Activated CD8-positive, alpha-beta T cell treated with anti-CD3 and anti-CD28 coated beads for 36 hours (primary cell): ENCODE results near the gene TPRG1L. TPM values are rescaled to one million over a fixed set of nuclear protein-coding genes. Genes with fewer than 3 reads are reported as not detected.

ENCODE experiments used
- ATAC-seq: fragments of 200-7000 bp; cut with Tn5 transposase; one replicate; pipeline ENCODE4 v1.10.0; 2021; ENCODE audit warnings: mild to moderate bottlenecking, moderate library complexity
- CTCF ChIA-PET: fragments of 350-600 bp; sonication (Branson Sonifier 250); formaldehyde crosslinking; loops from one replicate; lab custom pipeline; 2021; ENCODE audit warnings: antibody characterized with exemption; lab: Charles Lee
- POLR2A ChIA-PET: fragments of 350-600 bp; sonication (Branson Sonifier 250); formaldehyde crosslinking; loops from one replicate; lab custom pipeline; 2021; ENCODE audit warnings: antibody characterized with exemption; lab: Charles Lee
- DNase-seq: peaks from one replicate; pipeline ENCODE4 v3.0.0-alpha.2; 2020
- H3K27ac Mint-ChIP-seq: one replicate; pipeline ENCODE4 v1.8.0; 2021; ENCODE audit warnings: mild to moderate bottlenecking, mixed read lengths
- H3K27me3 Mint-ChIP-seq: one replicate; pipeline ENCODE4 v1.8.0; 2021; ENCODE audit warnings: mixed read lengths
- H3K36me3 Mint-ChIP-seq: one replicate; pipeline ENCODE4 v1.8.0; 2021; ENCODE audit warnings: low read depth, mixed read lengths
- H3K4me1 Mint-ChIP-seq: one replicate; pipeline ENCODE4 v1.8.0; 2021; ENCODE audit warnings: low read depth, mixed read lengths
- H3K4me3 Mint-ChIP-seq: one replicate; pipeline ENCODE4 v1.8.0; 2021; ENCODE audit warnings: mild to moderate bottlenecking, moderate library complexity, mixed read lengths
- H3K9me3 Mint-ChIP-seq: one replicate; pipeline ENCODE4 v1.8.0; 2021; ENCODE audit warnings: mixed read lengths
- intact Hi-C: fragments of 100-400 bp; cut with micrococcal nuclease; formaldehyde crosslinking; loops from one replicate; pipeline ENCODE4 v1.10.0; 2022
- total RNA-seq, 2 experiments: library from RNA; stranded (reverse); gene quantifications; one replicate each; pipeline ENCODE4 v1.2.3, GENCODE V29; 2021
- TF ChIP-seq, protein P1 (sequence below): fragments of 200-600 bp; IDR thresholded peaks from one replicate; pipeline ENCODE4 v1.8.0; 2022; ENCODE audit warnings: antibody characterized with exemption, mild to moderate bottlenecking

Gene TPRG1L
- total RNA-seq, 2 experiments from 2014 or later: 6.1 to 6.2 TPM

DNA sequence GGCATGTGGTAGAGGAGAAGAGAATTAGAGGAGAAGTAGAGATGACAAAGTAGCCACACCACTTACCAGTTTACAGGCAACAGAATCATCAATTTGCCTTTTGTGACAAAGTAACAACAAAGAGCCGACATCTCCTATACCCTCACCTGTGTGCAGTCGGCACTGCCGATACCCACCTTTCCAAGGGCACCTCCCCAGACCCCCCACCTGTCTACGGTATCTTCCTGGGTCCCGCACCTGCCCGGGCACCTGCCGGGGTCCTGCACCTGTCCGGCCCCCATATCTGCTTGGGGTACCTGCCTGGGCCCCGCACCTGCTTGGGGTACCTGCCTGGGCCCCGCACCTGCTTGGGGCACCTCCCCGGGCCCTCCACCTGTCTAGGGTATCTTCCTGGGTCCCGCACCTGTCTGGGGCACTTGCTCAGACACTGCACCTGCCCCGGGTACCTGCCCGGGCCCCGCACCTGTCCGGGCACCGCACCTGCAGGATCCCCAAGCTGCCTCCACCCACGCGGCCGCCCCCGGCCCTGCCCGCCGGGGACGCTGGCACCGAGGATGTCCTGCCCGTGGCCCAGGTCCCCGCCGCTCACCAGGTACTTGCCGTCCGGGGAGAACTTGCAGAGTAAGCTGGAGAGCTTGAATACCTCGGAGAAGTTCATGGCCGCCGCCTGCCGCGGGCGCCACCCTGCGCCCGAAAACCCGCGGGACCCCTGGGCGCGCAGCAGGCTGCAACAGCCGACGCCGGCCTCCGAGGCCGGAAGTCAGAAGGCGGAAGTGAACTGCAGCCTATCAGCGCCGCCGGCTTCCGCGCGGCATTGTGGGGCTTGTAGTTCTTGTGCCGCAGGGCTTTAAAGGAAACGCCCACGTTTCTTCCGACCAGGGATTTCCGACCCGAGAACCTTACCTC is 24.8 kb downstream of the TPRG1L start, which contains the start of gene WRAP73:
WRAP73 (minus strand) TSS at position 762 of the 906 bp plus-strand sequence; CDS start at position 658, 104 bp downstream.
- POLR2A ChIA-PET: interaction anchor here (0.7 to 1.4 kb wide), 3 partner anchors 12 to 251 kb away, joined by 3 read pairs; no protein-coding TSS in a partner anchor
- ATAC-seq: peak; percentile 97

DNA sequence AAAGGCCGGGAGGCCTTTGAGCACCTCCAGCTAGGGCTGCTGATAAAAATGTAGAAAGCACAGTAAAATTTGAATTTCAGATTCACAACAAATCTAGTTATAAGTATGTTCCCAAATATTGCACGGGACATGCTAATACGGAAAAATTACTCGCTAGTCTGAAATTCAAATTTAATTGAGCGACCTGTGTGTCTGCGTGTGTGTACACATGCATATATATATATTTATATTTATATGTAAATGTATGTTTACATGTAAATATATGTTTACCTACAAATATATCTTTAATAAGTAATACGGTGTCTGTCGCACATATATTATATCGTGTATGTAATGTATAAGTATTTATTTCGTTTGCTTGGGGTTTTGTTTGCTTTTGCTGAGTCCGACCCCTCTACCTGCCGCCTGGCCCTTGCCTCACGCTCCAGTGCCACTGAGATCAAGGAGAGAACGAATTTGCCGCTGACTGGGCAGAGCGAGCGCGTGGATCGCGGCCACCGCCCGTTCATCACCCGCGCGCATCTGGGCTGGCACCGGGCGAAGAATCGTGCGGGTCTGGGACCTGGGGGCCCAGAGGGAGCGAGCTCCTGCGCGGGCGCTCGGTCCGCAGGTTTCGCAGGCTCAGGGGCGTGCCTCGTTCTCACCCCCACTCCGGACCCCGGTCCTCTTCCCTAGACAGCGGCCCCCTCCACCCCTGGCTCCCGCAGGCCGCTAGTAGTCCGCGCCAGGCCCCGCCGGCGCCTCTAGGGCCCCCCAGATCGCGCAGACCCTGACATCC is 25.6 kb downstream of the TPRG1L start:
- CTCF ChIA-PET: interaction anchor here (0.9 to 1.5 kb wide), 5 partner anchors 24 to 159 kb away, joined by 3 to 5 read pairs (median 4); no protein-coding TSS in a partner anchor
- TF ChIP-seq, protein P1, sequence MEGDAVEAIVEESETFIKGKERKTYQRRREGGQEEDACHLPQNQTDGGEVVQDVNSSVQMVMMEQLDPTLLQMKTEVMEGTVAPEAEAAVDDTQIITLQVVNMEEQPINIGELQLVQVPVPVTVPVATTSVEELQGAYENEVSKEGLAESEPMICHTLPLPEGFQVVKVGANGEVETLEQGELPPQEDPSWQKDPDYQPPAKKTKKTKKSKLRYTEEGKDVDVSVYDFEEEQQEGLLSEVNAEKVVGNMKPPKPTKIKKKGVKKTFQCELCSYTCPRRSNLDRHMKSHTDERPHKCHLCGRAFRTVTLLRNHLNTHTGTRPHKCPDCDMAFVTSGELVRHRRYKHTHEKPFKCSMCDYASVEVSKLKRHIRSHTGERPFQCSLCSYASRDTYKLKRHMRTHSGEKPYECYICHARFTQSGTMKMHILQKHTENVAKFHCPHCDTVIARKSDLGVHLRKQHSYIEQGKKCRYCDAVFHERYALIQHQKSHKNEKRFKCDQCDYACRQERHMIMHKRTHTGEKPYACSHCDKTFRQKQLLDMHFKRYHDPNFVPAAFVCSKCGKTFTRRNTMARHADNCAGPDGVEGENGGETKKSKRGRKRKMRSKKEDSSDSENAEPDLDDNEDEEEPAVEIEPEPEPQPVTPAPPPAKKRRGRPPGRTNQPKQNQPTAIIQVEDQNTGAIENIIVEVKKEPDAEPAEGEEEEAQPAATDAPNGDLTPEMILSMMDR: no peak
- Mint-ChIP-seq H3K36me3 (peaks cover 5% of the 10 kb centered on the region), H3K9me3 (no peaks in the 10 kb centered on the region), H3K4me1 (peaks cover 27% of the 10 kb centered on the region), H3K27me3 (peaks cover 29% of the 10 kb centered on the region), H3K4me3 (peak overlapping the region; percentile 78), H3K27ac (no peak overlapping the region)
- ATAC-seq (no peak), DNase-seq (no peak)
- POLR2A ChIA-PET: interaction anchor here (1.4 kb wide), 1 partner anchor 251 kb away, joined by 3 read pairs; no protein-coding TSS in a partner anchor
- intact Hi-C loops: no loop called here

More for the DNA sequence above, 24.8 kb downstream of the TPRG1L start, which contains the start of gene WRAP73:
- H3K9me3 Mint-ChIP-seq: no peaks in the 10 kb centered on the region
- H3K36me3 Mint-ChIP-seq: peaks cover 8% of the 10 kb centered on the region
- intact Hi-C loops: no loop called here
- TF ChIP-seq, protein P1: peak; percentile 16
- DNase-seq: peak; percentile 98
- H3K27ac Mint-ChIP-seq: no peak within 1 kb of the TSS
- H3K4me3 Mint-ChIP-seq: peak within 1 kb of the TSS; percentile 78
- H3K27me3 Mint-ChIP-seq: peaks cover 21% of the 10 kb centered on the region
- H3K4me1 Mint-ChIP-seq: peaks cover 27% of the 10 kb centered on the region
- CTCF ChIA-PET: interaction anchor here (0.9 to 2.2 kb wide), 8 partner anchors 12 to 159 kb away, joined by 3 to 7 read pairs (median 4); no protein-coding TSS in a partner anchor

DNA sequence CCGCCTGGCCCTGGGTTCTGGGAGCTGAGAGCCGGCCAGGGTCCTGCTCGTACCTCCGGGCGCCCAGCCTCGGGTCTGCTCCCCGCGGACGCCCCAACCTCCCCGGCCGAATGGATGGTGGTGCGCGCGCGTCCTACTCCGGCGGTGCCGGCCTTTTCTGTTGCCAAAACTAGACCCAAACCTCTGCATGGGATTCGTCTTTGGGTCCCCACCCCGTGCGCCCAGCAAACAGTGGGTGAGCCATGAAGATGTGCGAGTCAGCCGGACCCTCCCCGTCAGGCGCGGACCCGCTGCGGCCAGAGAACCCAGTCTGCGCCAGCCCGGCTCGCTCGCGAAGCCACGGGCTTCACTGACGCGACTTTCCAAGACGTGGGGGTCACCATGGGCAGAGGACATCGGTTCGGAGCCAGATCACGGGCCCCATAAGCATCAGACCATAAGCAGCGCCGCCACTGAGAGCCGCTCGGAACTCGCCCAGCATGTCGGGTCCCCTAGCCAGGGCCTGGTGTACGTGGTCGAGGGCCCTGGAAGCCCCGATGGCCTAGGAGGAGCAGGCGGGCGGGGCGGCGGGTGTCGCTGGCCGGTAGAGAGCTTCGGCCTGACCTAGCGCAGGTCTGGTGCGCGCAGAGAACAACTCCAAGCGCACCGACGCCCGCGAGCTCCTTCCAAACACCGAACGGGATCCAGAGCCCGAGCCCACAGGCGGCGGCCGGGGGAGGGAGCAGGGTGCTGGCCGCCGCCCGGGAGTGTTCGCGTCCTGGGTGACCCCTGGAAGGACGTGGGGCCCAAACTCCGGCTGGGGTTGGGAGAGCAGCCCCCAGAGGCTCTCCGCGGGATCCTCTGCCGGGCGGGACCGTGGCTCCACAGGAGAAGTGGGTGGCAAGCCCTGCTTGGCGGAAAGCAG is 26.5 kb downstream of the TPRG1L start:
- intact Hi-C loops: no loop called here
- POLR2A ChIA-PET: interaction anchor here (1.0 kb wide), 1 partner anchor 28 kb away, joined by 3 read pairs; no protein-coding TSS in a partner anchor
- no peak for ATAC-seq
- H3K27ac Mint-ChIP-seq: no peak overlapping the region
- CTCF ChIA-PET: interaction anchor here (1.3 to 1.5 kb wide), 3 partner anchors 25 to 73 kb away, joined by 3 to 4 read pairs (median 3); no protein-coding TSS in a partner anchor
- peak overlapping the region; percentile 35 for H3K4me3 Mint-ChIP-seq
- H3K27me3 Mint-ChIP-seq: peaks cover 34% of the 10 kb centered on the region
- DNase-seq: no peak
- peaks cover 2% of the 10 kb centered on the region for H3K36me3 Mint-ChIP-seq
- no peaks in the 10 kb centered on the region for H3K9me3 Mint-ChIP-seq
- TF ChIP-seq, protein P1: no peak
- H3K4me1 Mint-ChIP-seq: peaks cover 29% of the 10 kb centered on the region

DNA sequence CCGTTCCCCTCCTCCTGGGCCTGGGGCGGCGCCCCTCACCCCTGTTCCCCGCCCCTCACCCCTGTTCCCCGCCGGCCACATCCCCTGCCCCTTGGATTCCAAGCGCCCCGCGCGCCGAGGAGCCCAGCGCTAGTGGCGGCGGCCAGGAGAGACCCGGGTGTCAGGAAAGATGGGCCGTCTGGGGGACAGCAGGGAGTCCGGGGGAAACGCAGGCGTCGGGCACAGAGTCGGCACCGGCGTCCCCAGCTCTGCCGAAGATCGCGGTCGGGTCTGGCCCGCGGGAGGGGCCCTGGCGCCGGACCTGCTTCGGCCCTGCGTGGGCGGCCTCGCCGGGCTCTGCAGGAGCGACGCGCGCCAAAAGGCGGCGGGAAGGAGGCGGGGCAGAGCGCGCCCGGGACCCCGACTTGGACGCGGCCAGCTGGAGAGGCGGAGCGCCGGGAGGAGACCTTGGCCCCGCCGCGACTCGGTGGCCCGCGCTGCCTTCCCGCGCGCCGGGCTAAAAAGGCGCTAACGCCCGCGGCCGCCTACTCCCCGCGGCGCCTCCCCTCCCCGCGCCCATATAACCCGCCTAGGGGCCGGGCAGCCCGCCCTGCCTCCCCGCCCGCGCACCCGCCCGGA is 27.2 kb downstream of the TPRG1L start, which contains the start of gene TP73:
TP73 (plus strand) TSS at position 587 of the 618 bp plus-strand sequence. CDS start 29,850 bp downstream, outside the sequence.
- ChIA-PET CTCF (interaction anchor here (1.3 kb wide), 1 partner anchor 73 kb away, joined by 3 read pairs; no protein-coding TSS in a partner anchor), POLR2A (interaction anchor here (1.0 kb wide), 1 partner anchor 29 kb away, joined by 3 read pairs; no protein-coding TSS in a partner anchor)
- H3K36me3 Mint-ChIP-seq: peaks cover 2% of the 10 kb centered on the region
- H3K9me3 Mint-ChIP-seq: no peaks in the 10 kb centered on the region
- H3K27me3 Mint-ChIP-seq: peaks cover 34% of the 10 kb centered on the region
- intact Hi-C loops: no loop called here
- H3K4me1 Mint-ChIP-seq: peaks cover 36% of the 10 kb centered on the region
- H3K27ac Mint-ChIP-seq: no peak within 1 kb of the TSS
- TF ChIP-seq, protein P1: no peak
- no peak for ATAC-seq
- H3K4me3 Mint-ChIP-seq: peak within 1 kb of the TSS; percentile 36
- DNase-seq: no peak
